Stomach (tissue), 4 donors: ENCODE results near the gene B3GNT3.

Experiments used
- EP300 ChIP-seq: sonication (generic); formaldehyde crosslinking; IDR thresholded peaks from one replicate; pipeline ENCODE4 v1.6.1; 2017; ENCODE audit warnings: antibody characterized with exemption
- POLR2A ChIP-seq, 4 donors: fragments of 450-650 bp; IDR thresholded peaks; one replicate each; pipeline ENCODE4 v1.6.1; 2016; ENCODE audit warnings: antibody characterized with exemption in 4 of 4, control low read depth in 2 of 4, mild to moderate bottlenecking in 1 of 4, moderate library complexity in 1 of 4
- TF ChIP-seq, protein P1 (sequence below), 7 experiments: fragments of 450-650 bp in 4 of 7; fragments of 200-600 bp in 3 of 7; sonication (generic) in 3 of 7; IDR thresholded peaks; one replicate each; pipeline ENCODE4 v1.5.1; 2016 to 2019; ENCODE audit warnings: antibody characterized with exemption in 7 of 7, control low read depth in 2 of 7, mild to moderate bottlenecking in 1 of 7

DNA sequence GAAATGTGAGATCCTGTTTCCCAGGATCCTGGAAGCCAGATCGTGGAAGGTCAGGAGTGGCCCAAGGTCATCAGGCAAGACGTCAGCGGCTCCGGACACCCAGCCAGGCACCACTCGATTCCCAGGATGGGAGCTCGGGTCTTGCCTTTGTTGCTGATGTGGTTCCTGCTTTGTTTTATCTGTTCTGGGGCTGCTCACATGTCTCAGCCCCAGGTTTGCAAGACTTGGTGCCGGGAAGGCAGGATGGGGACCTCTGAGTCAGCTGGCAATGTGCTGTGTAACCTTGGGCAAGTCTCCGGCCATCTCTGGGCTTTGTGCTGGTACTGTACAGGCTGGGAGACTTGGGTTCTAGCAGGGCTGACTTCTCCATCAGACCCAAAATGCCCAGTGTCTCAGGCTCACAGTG, 45.0 kb upstream of the B3GNT3 start:
- TF ChIP-seq, protein P1, sequence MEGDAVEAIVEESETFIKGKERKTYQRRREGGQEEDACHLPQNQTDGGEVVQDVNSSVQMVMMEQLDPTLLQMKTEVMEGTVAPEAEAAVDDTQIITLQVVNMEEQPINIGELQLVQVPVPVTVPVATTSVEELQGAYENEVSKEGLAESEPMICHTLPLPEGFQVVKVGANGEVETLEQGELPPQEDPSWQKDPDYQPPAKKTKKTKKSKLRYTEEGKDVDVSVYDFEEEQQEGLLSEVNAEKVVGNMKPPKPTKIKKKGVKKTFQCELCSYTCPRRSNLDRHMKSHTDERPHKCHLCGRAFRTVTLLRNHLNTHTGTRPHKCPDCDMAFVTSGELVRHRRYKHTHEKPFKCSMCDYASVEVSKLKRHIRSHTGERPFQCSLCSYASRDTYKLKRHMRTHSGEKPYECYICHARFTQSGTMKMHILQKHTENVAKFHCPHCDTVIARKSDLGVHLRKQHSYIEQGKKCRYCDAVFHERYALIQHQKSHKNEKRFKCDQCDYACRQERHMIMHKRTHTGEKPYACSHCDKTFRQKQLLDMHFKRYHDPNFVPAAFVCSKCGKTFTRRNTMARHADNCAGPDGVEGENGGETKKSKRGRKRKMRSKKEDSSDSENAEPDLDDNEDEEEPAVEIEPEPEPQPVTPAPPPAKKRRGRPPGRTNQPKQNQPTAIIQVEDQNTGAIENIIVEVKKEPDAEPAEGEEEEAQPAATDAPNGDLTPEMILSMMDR (IDR thresholded peaks at IDR 0.05), result no peak
- no peak for TF ChIP-seq EP300
- no peak for TF ChIP-seq POLR2A (IDR thresholded peaks at IDR 0.05)
